ENCODE data around the gene HOXC12.

HOXC12 gene

DNA sequence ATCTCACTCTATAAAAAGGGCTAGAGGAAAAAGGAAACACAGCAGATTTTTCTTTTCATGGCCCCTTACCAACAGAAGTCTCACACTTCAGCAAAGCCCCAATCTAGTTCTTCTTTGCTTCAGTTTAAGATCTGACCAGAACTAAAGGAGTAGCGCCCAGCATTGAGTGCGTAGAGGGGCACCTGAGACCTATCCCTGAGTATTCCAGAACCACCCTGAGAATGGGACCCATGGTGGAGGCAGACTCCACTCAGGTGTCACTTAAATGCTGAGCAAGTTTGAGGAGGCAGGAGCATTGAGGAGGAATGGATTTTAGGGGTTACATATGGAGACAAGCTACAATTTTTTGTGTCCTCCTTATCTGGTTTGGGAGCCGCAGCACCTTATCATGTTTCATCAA lies 16.4 kb downstream of the HOXC12 start:
- DNase-seq (ENCODE audit: low read depth in 2 of 2, low spot score in 1 of 2), result no peak

DNA sequence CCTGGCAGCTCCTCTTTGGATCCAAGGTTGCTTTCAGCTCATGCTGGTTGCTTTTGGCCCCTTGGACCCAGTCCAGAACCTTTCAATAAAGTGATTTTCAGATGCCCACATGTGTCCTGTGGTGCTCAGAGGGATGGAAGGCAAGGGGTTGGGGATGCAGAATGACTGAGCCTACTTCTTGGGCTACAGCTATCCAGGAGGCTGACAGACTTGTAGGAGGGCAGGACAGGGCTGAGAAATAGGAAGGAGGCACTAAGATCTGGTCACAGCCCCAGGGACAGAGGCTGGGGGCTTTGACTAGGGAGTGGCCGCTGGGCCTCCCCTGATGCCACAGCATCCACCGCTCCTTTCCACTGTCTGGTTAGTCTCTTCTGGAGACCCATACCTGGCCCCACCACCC lies 17.0 kb downstream of the HOXC12 start:
- DNase-seq (ENCODE audit: low read depth in 2 of 2, low spot score in 1 of 2), result no peak

DNA sequence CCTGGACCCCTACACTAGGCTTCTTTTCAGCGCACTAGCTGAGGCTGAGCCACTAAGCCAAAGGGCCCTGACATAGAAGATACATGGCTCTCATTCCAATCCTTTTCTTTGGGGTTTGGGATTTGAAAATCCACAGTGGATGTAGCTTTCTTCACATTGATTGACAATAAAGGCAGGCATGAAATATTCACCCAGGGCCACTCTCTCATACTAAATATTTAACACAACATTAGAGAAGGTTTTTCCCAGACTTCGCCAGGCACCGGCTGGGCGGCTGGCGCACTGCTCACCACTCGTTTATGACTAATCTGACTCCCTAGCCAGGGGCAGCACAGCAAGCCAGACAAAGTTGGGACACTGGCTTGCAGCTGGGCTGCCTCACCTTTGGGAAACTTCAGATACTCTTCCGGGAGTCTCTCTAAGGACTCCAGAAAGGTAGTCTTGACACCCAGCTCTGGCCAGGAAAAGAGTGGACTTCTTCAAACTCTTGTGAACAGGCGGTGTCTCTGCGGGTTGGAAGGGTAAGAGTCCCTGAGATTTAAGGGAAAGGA lies 17.5 kb downstream of the HOXC12 start:
- DNase-seq (ENCODE audit: low read depth in 2 of 2, low spot score in 1 of 2), result no peak

DNA sequence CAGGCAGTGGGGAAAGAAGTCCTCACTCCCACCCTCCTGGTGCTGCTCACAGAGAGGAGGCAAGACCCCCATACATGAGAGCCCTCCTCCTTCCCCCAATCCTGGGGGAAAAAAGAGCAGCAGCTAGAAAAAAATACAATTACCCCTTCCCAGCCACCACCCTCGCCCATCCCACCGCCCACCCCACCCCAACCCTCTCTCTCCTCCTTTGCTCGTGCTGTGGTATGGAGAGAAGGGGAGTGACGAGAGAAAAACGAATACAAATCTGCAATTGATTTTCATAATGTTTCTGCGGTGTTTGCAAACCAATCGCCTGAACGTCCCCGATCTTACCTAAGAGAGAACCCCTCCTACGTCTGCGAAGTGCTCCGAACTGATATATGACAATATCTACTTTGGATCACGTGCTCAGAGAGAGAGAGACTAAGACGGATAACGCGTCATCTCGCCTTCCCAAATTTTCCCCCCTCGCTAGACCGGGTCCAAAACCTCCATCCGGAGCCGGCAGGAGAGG lies 18.1 kb downstream of the HOXC12 start, which contains the start of gene HOXC11:
Gene HOXC11 (plus strand): TSS at position 405 of the 514 bp plus-strand sequence. CDS start 116 bp downstream, outside the sequence.
- no peak for DNase-seq (ENCODE audit: low read depth in 2 of 2, low spot score in 1 of 2)

DNA sequence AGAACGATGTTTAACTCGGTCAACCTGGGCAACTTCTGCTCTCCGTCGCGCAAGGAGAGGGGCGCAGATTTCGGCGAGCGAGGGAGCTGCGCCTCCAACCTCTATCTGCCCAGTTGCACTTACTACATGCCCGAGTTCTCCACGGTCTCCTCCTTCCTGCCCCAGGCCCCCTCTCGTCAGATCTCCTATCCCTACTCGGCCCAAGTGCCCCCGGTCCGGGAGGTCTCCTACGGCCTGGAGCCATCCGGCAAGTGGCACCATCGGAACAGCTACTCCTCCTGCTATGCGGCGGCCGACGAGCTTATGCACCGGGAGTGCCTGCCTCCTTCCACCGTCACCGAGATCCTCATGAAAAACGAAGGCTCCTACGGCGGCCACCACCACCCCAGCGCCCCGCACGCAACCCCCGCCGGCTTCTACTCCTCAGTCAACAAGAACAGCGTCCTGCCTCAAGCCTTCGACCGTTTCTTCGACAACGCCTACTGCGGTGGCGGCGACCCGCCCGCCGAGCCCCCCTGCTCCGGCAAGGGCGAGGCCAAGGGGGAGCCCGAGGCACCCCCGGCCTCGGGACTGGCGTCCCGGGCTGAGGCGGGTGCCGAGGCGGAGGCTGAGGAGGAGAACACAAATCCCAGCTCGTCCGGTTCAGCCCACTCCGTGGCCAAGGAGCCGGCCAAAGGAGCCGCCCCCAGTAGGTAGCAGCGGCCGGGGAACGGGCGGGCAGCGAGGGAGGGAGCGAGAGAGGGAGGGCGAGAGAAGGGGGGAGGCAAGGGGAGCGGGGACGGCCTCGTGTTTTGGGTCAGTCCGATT lies 18.7 kb downstream of the HOXC12 start:
- DNase-seq (ENCODE audit: low read depth in 2 of 2, low spot score in 1 of 2), result no peak

DNA sequence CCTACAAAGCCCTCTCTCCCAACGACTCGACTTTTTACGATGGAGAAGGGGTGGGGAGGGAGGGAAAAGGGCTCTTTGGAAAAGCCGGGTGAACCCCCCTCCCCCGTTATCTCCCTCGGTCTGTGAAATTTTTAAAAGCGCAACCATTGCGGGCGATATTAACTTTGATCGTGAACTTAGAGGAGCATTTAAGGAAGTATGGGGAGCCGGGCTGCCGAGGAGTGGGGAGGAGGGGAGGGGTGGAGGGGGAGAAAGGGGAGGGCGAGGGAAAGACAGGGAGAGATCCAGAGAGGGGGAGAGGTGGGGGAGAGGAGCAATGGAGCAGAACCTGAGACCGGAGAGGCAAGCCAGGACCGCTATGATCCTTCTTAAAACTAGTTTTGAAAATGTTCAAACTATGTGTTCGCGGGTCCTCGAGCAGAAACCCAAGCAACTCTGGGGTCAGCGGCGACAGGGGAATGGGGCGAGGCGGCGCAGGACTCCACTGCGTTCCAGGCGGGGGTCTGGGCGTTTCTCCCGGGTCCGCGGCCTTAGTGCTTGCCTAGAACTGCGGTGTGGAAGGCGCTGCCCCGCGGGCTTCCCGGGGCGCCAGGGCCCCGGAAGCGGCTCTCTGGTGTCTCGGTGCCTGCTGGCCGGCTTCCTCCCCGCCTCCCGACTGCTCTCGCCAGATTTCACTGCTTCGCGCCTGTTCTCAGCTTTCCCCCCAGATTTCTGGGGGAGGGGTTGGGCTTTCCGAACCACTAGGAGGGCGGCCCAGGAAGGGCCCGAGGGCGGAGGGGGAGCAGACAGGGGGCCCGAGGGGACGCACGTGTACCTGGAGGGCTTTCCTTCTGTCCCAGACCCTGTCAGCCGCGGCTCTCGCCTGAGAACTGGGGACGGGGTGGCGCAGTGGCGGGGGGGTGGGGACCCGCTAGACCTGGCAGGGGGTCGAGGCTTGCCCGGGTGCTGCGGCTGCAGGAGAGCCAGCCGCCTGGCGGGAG lies 19.7 kb downstream of the HOXC12 start, which contains the start of gene HOTAIR:
Gene HOTAIR (minus strand): TSS at position 871 of the 980 bp plus-strand sequence.
- DNase-seq (ENCODE audit: low read depth in 2 of 2, low spot score in 1 of 2), result no peak

DNA sequence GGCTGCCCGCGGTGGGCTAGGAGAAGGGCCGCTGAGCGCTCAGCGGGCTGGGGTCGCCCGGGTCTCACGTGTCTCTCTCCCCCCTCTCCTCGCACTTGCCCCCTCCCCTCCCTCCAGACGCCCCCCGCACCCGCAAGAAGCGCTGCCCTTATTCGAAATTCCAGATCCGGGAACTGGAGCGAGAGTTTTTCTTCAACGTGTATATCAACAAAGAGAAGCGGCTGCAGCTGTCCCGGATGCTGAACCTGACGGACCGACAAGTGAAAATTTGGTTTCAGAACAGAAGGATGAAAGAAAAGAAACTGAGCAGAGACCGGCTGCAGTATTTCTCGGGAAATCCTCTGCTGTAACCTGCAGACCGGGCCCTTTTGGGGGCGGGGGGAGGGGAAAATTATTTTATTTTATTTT lies 20.4 kb downstream of the HOXC12 start:
- no peak for DNase-seq (ENCODE audit: low read depth in 2 of 2, low spot score in 1 of 2)

DNA sequence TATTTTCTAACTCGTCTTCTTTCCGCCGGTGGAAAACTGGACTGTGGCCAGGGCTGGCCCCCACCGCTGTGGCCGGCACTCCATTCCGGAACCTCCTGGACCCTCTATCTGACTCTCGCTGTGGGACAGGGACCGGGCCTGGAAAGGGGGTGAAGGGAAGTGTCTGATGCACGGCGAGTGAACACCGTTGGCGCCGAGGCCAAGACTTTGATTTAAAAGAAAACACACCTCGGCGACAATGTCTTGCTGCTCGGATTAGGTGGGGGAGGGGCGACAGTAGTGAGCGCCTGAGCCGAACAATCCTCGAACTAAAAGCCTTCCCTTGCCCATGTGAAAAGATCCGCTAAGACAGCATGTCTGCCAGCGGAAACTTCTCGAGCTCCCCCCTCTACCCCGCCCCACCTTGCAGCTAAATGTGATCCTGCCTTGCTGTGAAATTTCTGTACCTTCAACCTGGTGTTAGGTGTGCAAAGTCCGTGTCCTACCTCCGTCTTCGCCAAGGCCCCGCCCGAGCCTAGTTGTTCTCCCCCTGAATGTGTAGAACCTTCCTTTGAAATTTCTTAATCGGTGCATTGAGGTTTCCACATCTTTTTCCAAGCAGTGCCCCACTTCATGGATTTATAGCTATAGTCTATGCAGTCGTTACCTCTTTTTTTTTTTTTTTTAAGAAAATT lies 20.9 kb downstream of the HOXC12 start:
- DNase-seq (ENCODE audit: low read depth in 2 of 2, low spot score in 1 of 2), result no peak

DNA sequence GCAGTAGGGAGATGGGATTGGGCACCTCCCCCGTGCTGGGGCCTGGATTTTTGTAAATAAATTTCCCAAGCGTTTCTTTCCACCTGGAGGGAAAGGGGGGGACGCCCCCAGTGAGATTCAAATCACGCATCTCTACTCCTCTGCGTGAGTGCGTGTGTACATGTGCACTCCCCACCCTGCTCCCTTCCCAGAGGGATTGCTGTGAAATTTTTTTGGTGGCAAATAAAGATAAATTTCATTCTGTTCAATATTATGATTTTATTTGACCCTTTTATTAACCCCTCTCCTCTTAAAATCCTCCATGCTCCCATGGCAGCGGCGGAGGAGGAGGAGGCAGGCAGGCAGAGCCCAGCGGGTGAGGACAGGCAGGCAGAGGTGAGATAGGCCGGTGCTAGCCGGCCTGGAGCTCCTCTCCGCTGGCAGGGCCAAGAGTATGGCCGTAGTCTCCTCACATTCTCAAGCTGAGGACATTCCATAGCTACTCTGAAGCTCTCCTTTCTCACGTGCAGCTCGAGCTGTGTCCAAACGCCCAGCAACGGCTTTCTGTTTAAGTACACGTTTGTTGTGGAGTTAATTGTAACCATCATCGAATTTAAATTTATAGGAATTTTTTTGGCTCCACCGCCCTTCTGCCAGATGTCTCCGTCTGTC lies 21.6 kb downstream of the HOXC12 start:
- no peak for DNase-seq (ENCODE audit: low read depth in 2 of 2, low spot score in 1 of 2)

DNA sequence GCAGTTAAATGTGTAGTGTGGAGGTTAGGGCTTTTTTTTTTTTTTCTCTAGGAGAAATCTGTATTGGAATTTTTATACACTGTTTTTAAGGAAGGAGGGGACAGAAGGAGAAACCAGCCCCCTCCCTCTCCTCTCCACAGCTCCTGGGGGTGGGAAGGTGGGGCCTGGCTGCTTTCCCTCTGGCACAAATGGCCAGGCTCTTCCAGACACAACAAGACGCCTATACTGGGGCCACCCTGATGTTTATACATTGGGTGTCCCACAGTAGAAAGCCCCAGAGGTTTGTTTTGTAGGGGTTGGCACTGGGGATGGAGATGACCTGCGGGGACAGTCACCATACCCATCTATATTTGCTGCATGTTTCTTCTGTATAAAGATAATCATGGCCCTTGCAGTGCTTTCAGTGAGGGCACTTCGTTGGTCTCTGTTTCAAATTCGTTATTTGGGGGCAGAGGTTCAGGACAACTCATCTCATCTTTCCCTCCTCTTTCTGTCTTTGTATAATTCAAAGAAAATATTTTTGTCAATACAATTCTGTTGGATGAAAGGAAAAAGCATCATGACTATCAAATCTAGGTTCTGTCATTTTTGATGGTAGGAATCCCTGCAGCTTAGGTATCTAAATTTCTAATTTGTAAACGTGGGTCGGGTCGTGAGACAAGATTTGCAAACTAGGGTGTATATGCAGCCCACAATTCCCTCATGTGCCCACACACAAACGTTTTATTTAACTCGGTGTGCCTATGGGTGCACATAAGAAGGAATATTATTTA lies 22.3 kb downstream of the HOXC12 start:
- no peak for DNase-seq (ENCODE audit: low read depth in 2 of 2, low spot score in 1 of 2)

DNA sequence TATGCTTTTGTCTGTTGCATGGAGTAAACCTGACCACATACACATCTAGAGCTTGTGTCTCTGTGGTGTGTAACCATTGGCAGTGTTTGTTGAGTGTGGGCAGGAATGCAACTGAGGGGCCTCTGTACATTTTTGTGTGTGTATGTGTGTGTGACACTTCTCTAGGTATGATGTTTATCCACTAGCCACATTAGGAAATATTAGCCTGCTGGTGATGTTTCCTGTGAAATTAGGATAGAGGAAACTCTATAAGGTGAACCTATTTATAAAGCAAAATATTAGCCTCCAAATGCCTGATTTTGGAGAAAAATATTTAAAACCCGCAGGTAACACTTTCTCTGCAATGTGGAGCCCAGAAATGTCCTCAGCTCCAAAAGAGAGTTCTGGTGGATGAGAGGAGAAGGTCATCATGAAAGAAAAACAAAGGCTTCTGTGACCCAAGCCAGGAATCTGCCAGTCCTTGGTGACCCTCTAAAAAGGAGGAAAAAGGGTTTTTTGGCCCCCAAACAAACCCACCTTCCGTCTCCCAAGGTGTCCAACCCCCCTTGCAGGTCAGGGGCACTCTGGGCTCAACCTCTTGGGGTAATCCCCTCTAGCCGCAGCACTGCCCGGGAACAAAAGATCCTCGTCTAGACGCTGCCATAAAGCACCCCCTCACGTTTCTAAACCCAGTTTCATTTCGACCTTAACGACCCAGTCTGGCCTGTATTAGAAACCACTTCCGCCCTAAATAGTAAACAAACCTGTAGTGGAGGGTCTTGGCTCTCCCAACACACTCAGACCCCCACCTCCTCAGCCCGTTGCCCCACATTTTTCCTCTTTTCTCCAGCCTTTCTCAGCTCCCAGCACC lies 23.1 kb downstream of the HOXC12 start:
- DNase-seq (ENCODE audit: low read depth in 2 of 2, low spot score in 1 of 2), result no peak

DNA sequence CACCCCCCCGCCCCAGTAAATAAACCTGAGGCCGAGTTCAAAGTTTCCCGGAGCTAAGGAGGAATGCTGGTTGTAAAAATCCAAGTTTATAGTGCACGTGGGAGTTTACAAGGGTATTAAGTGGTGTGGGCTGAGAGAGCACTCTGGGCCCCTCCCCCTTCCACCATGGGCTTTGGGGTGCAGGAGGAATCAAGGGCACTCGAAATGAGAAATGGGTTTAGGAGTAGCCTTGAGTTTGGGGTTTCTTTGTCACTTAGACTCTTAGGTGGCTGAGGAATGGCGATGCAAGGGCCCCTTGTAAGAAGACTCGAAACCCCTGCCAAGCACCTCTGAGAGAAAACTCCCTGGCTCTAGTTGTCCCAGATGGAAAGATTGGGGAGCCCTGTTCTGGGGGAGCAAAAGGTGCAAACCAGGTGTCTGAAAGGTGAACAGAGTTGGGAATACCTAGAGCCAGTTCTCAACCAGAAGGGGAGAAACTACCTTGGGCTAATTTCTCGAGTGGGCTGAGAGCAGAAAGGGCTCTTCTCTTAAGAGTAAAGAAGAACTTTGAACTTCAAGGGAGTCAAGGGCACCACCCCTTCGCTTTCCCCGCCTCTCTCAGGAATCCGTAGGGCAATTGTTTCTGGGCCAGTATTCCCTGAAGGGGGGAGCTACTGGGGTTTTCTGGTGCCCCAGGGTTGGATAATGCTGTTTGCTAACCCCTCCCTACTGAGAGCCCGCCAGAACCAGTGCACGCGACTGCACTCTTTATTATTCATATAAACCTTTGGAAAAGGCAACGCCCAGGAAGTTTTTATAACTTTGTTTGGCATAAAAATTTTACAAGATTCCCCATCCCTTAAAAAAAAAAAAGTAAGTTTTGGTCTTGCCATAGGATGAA lies 24.0 kb downstream of the HOXC12 start:
- no peak for DNase-seq (ENCODE audit: low read depth in 2 of 2, low spot score in 1 of 2)

DNA sequence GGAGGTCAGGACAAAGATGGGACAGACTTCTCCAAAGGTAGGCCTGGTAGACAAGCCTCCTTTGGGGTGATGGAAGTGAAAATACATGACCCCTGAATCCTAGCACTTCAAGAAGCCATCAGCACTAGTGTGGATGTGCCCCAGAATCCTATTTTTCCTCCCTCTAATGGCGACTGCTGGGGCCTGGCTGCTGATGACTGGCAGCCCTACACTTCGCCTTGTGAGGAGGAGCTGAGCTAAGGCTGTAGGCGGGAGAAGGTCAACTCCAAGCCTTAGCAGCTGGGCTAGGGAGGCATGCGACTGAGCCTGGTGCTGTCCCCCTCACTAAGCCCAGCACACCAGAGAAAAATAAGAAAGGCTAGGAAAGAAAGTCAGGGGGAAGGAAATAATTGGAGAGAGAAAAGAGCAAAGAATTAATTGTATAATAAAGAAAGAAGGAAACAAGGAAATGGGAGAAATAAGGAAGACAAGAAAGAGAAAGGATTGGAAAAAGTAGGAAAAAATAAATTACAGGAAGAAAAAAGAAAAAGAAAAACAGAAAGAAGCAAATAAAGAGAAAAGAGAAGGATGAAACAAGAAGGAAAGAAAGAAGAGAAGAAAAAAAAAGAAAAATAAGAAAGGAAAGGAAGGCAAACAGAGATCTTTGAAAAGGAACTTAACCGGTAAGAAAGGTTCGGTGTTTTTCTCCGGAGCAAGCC lies 25.6 kb downstream of the HOXC12 start:
- no peak for DNase-seq (ENCODE audit: low read depth in 2 of 2, low spot score in 1 of 2)

DNA sequence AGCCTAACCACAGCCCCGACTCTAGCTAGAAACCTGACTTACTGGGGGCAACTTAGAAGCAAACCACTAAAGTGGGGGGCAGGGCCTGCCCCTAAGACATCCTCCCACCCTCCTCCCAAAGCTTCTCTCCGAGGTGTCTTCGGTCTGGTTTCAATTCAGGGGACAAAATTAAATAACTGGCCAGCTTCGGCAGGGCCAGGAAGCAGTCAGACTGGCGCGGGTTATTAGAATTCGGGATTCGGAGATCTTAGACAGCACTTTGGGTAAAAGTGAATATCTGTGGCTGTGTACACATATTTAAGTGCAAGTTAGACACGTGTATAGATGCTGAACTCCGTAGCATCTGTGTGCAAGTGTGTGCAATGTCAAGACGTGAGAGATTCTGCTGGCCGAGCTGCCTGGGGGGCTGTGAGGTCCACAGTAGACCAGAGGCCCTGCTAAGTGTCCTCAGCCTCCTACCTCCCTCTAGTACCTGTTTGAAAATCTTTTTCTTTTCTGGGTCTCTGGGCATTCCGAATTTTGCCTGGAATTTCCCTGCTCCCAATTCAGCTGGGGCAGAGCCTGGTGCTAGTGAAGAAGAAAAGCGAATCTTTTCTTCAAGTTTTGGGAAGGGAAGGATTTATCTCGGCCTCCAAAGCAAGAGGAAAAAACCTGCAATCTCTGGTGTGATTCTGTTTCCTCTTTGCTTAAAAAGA lies 26.2 kb downstream of the HOXC12 start:
- no peak for DNase-seq (ENCODE audit: low read depth in 2 of 2, low spot score in 1 of 2)

DNA sequence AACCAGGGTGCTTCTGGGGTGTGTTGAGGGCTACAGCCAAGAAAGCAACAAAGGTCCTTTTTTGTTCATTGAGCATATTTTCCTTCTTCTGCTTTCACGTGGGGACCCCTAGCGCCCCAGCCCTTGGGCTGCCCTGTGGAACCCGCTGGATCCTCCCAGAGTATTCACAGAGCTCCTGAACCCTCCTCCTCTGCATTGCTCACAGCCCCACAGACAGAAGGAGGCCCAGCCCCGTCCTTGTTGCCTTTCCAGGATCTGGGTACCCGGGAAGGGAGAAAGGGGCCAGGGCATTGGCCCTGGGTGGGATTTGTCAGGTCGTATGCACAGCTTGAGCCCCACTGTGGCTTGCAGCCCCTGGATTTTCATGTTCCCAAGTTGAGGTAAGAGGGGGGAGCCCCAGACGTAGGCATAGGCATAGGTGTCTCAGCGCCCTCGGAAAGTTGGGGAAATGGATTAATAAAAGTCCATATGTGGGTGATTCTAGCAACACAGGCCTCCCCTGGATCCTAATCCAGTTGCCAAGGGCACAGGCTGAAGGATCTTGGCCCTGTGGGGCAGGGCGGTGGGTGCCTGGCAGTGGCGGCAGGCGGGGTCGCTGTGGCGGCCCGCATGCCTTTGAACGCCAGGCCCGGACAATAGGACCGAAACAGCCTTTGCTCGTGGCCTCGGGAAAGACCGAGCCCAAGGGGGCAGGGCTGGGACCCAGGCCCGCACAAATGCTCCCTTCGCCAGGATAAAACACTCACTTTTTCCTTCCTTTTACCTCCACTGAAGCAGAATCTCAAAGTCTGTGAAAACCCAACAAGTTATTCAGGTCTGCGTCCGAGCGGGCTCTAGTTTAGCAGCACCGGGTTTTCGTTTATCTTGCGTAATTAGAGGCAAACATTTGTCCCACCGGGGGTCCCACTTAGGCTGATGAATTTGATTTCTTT lies 27.2 kb downstream of the HOXC12 start:
- DNase-seq (ENCODE audit: low read depth in 2 of 2, low spot score in 1 of 2), result no peak

Measured in stimulated activated CD8-positive, alpha-beta memory T cell treated with anti-CD3 and anti-CD28 coated beads, Interleukin-4, amount 100 ng/mL, for 1 hour (primary cell).